Stimulated activated naive CD8-positive, alpha-beta T cell treated with anti-CD3 and anti-CD28 coated beads, Interleukin-15, amount 100 ng/mL, for 72 hours (primary cell): ENCODE data around the gene CYSRT1.

ENCODE experiments used
- ATAC-seq: fragments of 150-1000 bp; cut with Tn5 transposase; 2 replicates; pipeline ENCODE4 v1.10.0; 2021; ENCODE audit warnings: mild to moderate bottlenecking, moderate library complexity
- DNase-seq, 2 donors: peaks; one replicate each; pipeline ENCODE4 v3.0.0; 2021 to 2022
- H3K27ac Mint-ChIP-seq, 2 donors: one replicate each; pipeline ENCODE4 v1.8.0; 2022; ENCODE audit warnings: mild to moderate bottlenecking in 2 of 2, mixed read lengths in 2 of 2, moderate library complexity in 2 of 2
- H3K27me3 Mint-ChIP-seq: one replicate; pipeline ENCODE4 v1.8.0; 2022; ENCODE audit warnings: mixed read lengths
- H3K4me1 Mint-ChIP-seq: one replicate; pipeline ENCODE4 v1.8.0; 2022; ENCODE audit warnings: mild to moderate bottlenecking, mixed read lengths
- H3K4me3 Mint-ChIP-seq, 2 donors: one replicate each; pipeline ENCODE4 v1.8.0; 2022; ENCODE audit warnings: mild to moderate bottlenecking in 2 of 2, mixed read lengths in 2 of 2, moderate library complexity in 1 of 2
- H3K9me3 Mint-ChIP-seq, 2 donors: one replicate each; pipeline ENCODE4 v1.8.0; 2022; ENCODE audit warnings: mixed read lengths in 2 of 2

Gene CYSRT1

DNA sequence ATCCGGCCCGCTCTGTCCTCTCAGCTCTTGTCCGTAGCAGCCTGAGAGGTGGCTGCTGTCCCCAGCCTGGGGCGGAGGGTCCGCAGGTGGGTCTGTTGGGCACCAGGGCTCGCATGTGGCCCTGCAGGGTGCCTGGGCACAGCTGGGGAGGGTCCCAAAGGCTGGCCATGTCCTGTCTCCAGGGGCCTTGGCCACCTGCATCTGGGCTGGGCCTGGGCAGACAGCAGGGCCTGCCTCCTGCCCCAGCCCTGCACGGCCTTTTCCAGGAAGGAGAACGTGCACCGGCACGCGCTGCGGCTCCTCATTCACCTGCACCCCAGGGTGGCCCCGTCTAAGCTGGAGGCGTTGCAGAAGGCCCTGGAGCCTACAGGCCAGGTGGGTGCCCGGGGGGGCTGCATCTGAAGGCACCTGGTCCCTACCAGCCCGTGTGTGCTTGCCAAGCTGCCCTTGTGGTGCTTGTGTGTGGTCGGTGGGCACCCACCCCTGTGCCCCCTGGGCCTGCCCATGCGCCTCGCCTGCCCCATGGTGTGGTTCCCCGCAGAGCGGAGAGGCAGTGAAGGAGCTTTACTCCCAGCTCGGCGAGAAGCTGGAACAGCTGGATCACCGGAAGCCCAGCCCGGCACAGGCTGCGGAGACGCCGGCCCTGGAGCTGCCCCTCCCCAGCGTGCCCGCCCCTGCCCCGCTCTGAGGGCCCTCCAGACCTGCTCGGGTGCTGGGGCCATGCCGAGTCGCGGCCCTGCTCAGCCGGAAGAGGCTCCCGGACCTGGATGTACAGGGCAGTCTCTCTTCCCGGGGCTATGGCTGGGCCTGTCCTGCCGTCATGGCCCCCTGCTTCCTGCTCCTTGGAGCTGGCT lies 47.5 kb downstream of the CYSRT1 start:
- no peak for DNase-seq
- no peaks in the 10 kb centered on the region for H3K9me3 Mint-ChIP-seq
- no peak for ATAC-seq
- peaks cover 21% of the 10 kb centered on the region for H3K27me3 Mint-ChIP-seq
- H3K4me3 Mint-ChIP-seq: no peak overlapping the region
- peaks cover 53% of the 10 kb centered on the region for H3K4me1 Mint-ChIP-seq
- H3K27ac Mint-ChIP-seq: no peak overlapping the region

DNA sequence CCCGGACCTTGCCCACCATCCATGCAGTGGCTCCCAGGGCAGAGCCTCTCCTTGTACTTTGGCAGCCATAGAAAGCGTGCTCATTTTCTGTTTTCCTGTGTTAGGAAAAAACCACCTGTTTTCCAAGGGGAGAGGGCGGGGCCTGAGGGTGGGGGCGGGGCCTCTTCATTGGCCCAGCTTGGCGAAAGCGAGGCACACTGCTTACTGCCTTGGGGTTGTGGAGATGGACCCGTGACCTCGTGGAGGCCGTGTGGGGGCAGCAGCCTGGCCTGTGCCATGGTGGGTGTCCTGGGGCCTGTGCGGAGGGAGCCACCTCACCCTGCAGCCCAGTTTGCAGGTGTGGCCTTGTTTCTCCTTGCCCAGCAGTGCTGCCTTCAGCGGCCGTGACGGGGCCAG lies 48.1 kb downstream of the CYSRT1 start:
- Mint-ChIP-seq H3K4me1 (peaks cover 55% of the 10 kb centered on the region), H3K4me3 (no peak overlapping the region), H3K9me3 (no peaks in the 10 kb centered on the region), H3K27me3 (peaks cover 21% of the 10 kb centered on the region), H3K27ac (no peak overlapping the region)
- no peak for DNase-seq
- no peak for ATAC-seq

DNA sequence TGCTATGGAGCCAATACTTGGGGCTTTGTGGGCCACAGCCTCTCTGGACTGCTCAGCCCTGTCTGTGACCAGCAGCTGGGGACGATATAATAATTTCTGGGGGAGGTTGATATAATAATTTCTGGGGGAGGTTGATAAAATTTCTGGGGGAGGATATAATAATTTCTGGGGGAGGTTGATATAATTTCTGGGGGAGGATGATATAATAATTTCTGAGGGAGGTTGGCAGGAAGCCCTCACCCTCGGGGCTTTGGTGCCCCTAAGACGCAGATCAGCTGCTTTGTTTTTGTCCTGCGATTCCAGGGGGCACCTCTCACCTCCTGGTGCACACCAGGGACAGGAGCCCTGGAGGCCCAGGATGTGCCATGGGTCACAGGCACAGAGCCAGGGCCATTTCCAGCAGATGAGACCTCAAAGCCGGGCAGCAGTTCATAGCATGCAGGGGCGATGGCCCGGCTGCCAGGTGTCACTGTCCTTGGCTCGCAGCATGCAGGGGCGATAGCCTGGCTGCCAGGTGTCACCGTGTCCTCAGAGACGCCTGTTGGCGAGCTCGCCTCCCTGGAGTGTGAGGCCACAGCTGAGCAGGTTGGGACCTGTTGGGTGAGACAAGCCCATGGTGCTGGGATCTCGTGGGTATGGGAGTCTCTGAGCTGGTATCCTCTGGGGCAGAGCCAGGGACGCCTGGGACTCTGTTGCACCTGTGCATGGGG lies 48.8 kb downstream of the CYSRT1 start:
- Mint-ChIP-seq H3K4me1 (peaks cover 56% of the 10 kb centered on the region), H3K9me3 (no peaks in the 10 kb centered on the region), H3K27ac (no peak overlapping the region), H3K4me3 (no peak overlapping the region), H3K27me3 (peaks cover 21% of the 10 kb centered on the region)
- DNase-seq: no peak
- ATAC-seq: no peak

DNA sequence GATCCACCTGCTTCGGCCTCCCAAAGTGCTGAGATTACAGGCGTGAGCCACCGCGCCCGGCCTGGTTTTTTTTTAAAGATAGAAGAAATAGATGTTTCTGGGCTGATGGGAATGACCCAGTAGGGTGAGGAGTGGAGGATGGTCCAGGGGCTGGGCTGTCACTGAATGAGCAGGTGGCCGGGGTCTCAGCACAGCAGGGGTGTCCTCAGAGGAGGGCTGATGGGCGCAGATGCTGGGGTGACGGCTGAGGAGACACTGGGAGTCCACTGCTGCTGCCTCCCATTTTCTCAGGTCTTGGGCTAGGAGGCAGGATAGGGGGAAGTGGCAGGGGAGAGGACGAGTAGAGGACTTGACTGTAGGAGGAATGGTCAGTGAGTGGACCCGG lies 50.2 kb downstream of the CYSRT1 start:
- H3K27ac Mint-ChIP-seq: peak overlapping the region in 1 of 2 donors; percentile 54
- ATAC-seq (no peak), DNase-seq (no peak)
- H3K9me3 Mint-ChIP-seq: no peaks in the 10 kb centered on the region
- peaks cover 21% of the 10 kb centered on the region for H3K27me3 Mint-ChIP-seq
- peaks cover 48% of the 10 kb centered on the region for H3K4me1 Mint-ChIP-seq
- no peak overlapping the region for H3K4me3 Mint-ChIP-seq
